Lower leg skin (tissue), 4 donors: Measurements from ENCODE around the gene CCDC33. TPM values are rescaled to one million over a fixed set of nuclear protein-coding genes. Genes with fewer than 3 reads are reported as not detected.

Experiments
- DNase-seq, 2 donors: peaks; one replicate each; pipeline ENCODE4 v3.0.0-alpha.2; 2019; ENCODE audit warnings: low spot score in 2 of 2
- H3K4me3 ChIP-seq: fragments of 200-600 bp; sonication (generic); 2 replicates; pipeline ENCODE4 v1.5.1; 2017; ENCODE audit warnings: mild to moderate bottlenecking, low read depth; ENCODE audit not compliant: poor library complexity, severe bottlenecking
- POLR2A ChIP-seq, 2 donors: fragments of 450-650 bp; IDR thresholded peaks; one replicate each; pipeline ENCODE4 v1.6.1; 2016 to 2017; ENCODE audit warnings: antibody characterized with exemption in 2 of 2, mild to moderate bottlenecking in 1 of 2, moderate library complexity in 1 of 2
- WGBS, 2 donors: methylation state at CpG; one replicate each; pipeline ENCODE4 v1.1.5; 2018; 5-methylcytosine and 5-hydroxymethylcytosine counted together
- intact Hi-C: fragments of 100-400 bp; cut with DNase I; formaldehyde crosslinking; loops from one replicate; pipeline ENCODE4 v1.15.0; 2023; ENCODE audit warnings: low total_unique reads
- total RNA-seq, 4 donors: library from RNA; depleted of rRNA; stranded (reverse); fragments of >200 nt; gene quantifications; one replicate each; pipeline ENCODE4 v1.1.0, GENCODE V29; 2016
- TF ChIP-seq, protein P1 (sequence below), 3 donors: fragments of 450-650 bp; IDR thresholded peaks; one replicate each; pipeline ENCODE4 v1.5.1; 2016; ENCODE audit warnings: antibody characterized with exemption in 3 of 3, mild to moderate bottlenecking in 3 of 3, moderate library complexity in 2 of 3

Gene CCDC33
- total RNA-seq, 4 donors from 2014 or later, result not detected

DNA sequence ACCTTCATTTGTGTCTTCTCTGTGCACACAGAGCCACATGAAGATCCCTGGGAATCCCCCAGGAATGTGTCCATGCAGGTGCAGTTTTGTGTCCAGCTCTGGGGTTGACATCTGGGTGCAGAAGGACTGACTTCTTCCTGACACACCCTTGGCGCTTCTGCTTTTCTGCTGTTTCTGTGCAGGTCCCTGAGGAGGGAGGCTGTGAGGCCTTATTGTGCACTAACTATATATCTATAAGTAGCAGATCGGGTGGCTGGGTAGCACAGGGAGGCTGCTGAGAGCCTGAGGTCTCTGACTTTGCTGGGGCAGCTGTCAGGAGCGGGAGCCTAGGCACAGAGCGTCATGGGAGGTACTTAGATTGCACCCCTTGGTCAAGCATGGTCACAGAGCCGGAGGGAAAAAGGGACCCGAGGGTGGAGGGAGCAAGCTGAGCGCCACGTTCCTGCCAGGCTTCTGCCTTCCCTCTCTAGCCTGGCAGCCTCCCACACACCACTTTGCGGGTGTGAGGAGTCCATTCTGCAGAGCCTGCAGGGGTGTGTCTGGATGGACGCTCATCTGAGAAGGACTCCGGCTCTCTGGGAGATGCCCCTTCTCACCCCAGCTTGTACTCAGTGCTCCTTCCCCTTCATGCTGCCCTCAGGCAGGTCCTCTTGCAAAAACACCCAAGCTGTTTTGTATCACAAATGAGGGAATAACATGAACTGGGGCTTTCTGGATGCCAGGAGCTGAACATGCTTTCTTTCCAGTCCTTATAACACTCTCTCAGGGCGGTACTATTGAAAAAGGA lies 23.9 kb downstream of the CCDC33 start:
- no peak for DNase-seq
- no peak overlapping the region for H3K4me3 ChIP-seq
- intact Hi-C loops, result no loop called here
- WGBS, 2 donors, result 67 to 73% methylated on average over 12 of the region's 12 CpGs
- TF ChIP-seq, protein P1, sequence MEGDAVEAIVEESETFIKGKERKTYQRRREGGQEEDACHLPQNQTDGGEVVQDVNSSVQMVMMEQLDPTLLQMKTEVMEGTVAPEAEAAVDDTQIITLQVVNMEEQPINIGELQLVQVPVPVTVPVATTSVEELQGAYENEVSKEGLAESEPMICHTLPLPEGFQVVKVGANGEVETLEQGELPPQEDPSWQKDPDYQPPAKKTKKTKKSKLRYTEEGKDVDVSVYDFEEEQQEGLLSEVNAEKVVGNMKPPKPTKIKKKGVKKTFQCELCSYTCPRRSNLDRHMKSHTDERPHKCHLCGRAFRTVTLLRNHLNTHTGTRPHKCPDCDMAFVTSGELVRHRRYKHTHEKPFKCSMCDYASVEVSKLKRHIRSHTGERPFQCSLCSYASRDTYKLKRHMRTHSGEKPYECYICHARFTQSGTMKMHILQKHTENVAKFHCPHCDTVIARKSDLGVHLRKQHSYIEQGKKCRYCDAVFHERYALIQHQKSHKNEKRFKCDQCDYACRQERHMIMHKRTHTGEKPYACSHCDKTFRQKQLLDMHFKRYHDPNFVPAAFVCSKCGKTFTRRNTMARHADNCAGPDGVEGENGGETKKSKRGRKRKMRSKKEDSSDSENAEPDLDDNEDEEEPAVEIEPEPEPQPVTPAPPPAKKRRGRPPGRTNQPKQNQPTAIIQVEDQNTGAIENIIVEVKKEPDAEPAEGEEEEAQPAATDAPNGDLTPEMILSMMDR (IDR thresholded peaks at IDR 0.05), result no peak
- no peak for TF ChIP-seq POLR2A (IDR thresholded peaks at IDR 0.05)

- TF ChIP-seq, protein P1 (IDR thresholded peaks at IDR 0.05), result no peak
- TF ChIP-seq POLR2A (IDR thresholded peaks at IDR 0.05), result no peak
- no peak for DNase-seq
- 72 to 79% methylated on average over 3 of the region's 3 CpGs for WGBS, 2 donors
- intact Hi-C loops, result no loop called here
- H3K4me3 ChIP-seq, result no peak overlapping the region
Observed at GRCh38 chr15:74261041-74261440, 24.9 kb downstream of the CCDC33 start.

DNA sequence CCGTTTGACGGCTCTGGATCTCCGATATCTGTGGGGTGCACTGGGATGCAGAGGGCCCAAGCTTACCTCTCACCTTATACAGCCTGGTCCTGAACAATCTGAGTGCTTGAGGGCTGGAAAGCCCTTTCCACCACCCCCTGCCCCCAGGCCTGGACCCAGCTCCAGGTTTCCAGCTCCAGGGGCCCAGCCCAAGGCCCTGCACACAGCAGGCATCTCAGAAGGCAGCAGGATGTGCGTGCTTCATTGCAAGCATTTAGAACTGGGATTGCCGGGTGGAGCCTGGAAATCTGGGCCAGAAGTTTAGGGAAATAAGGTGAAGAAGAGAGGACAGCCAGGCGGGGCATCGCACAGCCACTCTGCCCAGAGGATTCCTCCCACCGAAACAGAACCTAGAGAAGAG lies 25.6 kb downstream of the CCDC33 start:
- no peak overlapping the region for H3K4me3 ChIP-seq
- intact Hi-C loops, result no loop called here
- 85 to 87% methylated on average over 8 of the region's 8 CpGs for WGBS, 2 donors
- TF ChIP-seq, protein P1 (IDR thresholded peaks at IDR 0.05), result no peak
- TF ChIP-seq POLR2A (IDR thresholded peaks at IDR 0.05), result no peak
- no peak for DNase-seq

DNA sequence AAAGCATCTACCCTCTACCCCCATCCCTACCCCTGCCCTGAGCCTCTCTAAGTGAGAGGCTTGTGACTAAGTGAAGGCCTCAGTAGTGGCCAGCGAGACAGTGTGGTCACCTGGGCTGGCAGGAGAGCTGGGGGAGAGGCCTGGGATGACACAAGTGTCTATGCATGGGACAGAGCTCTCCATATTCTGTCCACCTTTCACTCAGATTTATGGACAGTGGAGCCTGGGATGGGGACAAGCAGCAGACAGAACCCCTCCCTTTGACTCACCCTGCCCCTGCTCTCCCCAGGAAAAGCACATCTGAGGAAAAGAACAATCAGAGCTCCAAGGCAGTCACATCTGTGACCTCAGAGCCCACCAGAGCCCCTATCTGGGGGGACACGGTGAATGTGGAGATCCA lies 26.0 kb downstream of the CCDC33 start:
- intact Hi-C loops, result no loop called here
- H3K4me3 ChIP-seq, result no peak overlapping the region
- WGBS, 2 donors, result 74 to 80% methylated on average over 2 of the region's 2 CpGs
- no peak for DNase-seq
- no peak for TF ChIP-seq POLR2A (IDR thresholded peaks at IDR 0.05)
- TF ChIP-seq, protein P1 (IDR thresholded peaks at IDR 0.05), result no peak

GRCh38 chr15:74262625-74263024 lies 26.5 kb downstream of the CCDC33 start:
- H3K4me3 ChIP-seq, result no peak overlapping the region
- DNase-seq, result no peak
- intact Hi-C loops, result no loop called here
- TF ChIP-seq, protein P1 (IDR thresholded peaks at IDR 0.05), result no peak
- no peak for TF ChIP-seq POLR2A (IDR thresholded peaks at IDR 0.05)
- 54 to 59% methylated on average over 5 of the region's 5 CpGs for WGBS, 2 donors

GRCh38 chr15:74263466-74263865 lies 27.3 kb downstream of the CCDC33 start:
- intact Hi-C loops, result no loop called here
- TF ChIP-seq POLR2A (IDR thresholded peaks at IDR 0.05), result no peak
- TF ChIP-seq, protein P1 (IDR thresholded peaks at IDR 0.05), result no peak
- 37 to 44% methylated on average over 5 of the region's 5 CpGs for WGBS, 2 donors
- DNase-seq, result no peak
- no peak overlapping the region for H3K4me3 ChIP-seq
